Activated T-cell treated with anti-CD3 and anti-CD28 coated beads for 1 hour (primary cell): ENCODE measurements around the gene PAX2.

Experiments used
- DNase-seq: peaks from one replicate; pipeline ENCODE4 v3.0.0-alpha.2; 2020; ENCODE audit warnings: low read depth

PAX2 gene

GRCh38 chr10:100791369-100792058, 46.1 kb downstream of the PAX2 start:
- DNase-seq = no peak

- DNase-seq = no peak
These were observed 47.2 kb downstream of the PAX2 start for GRCh38 chr10:100792574-100792973.

GRCh38 chr10:100793055-100793454, 47.7 kb downstream of the PAX2 start:
- no peak for DNase-seq

GRCh38 chr10:100799881-100800280, 54.5 kb downstream of the PAX2 start:
- no peak for DNase-seq

GRCh38 chr10:100800931-100801330, 55.5 kb downstream of the PAX2 start:
- no peak for DNase-seq

- no peak for DNase-seq
These were observed 56.8 kb downstream of the PAX2 start for GRCh38 chr10:100802196-100802595.

GRCh38 chr10:100802607-100803006, 57.2 kb downstream of the PAX2 start:
- no peak for DNase-seq

GRCh38 chr10:100803492-100803891, 58.1 kb downstream of the PAX2 start:
- DNase-seq = no peak

GRCh38 chr10:100803908-100804307, 58.5 kb downstream of the PAX2 start:
- no peak for DNase-seq

- no peak for DNase-seq
These were observed 60.4 kb downstream of the PAX2 start for GRCh38 chr10:100805543-100806355.

- no peak for DNase-seq
These were observed 60.9 kb downstream of the PAX2 start for GRCh38 chr10:100806356-100806645.

- no peak for DNase-seq
These were observed 62.0 kb downstream of the PAX2 start for GRCh38 chr10:100807241-100807951.

GRCh38 chr10:100808876-100809275, 63.5 kb downstream of the PAX2 start:
- no peak for DNase-seq

- no peak for DNase-seq
These were observed 64.9 kb downstream of the PAX2 start for GRCh38 chr10:100810091-100810834.

- no peak for DNase-seq
These were observed 65.4 kb downstream of the PAX2 start for GRCh38 chr10:100810835-100811116.

- DNase-seq = no peak
These were observed 65.9 kb downstream of the PAX2 start for GRCh38 chr10:100811261-100811660.

GRCh38 chr10:100811752-100812750, 66.7 kb downstream of the PAX2 start:
- DNase-seq = no peak

GRCh38 chr10:100812978-100813377, 67.6 kb downstream of the PAX2 start:
- no peak for DNase-seq

GRCh38 chr10:100814751-100815474, 69.5 kb downstream of the PAX2 start:
- no peak for DNase-seq

- DNase-seq = no peak
These were observed 71.3 kb downstream of the PAX2 start for GRCh38 chr10:100816671-100817070.
